Measurements from ENCODE around the gene SDC4. TPM values are rescaled to one million over a fixed set of nuclear protein-coding genes. Genes with fewer than 3 reads are reported as not detected.

The SDC4 gene
- total RNA-seq, 1 experiment from 2014 or later, result 100 TPM

DNA sequence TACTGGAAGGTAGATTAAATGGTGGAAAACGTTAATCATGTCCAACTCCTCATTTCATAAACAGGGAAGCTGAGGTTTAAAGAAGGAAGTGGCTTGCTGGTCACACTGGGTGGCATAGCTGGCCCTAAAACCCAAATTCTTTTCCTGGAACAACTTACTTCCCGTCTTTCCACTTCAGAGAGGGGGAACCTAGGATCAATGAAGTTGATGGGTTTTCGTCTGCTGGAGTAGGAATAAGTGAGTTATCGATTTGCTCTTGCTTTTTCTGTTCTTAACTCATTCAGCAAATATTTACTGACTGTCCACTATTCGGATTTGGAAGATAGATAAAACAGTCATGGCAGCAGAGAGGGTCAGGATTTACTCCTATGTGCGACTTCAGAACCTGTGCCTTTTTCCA is 13.6 kb upstream of the SDC4 start:
- no peaks in the 10 kb centered on the region for H3K9me3 ChIP-seq (ENCODE audit: control insufficient read depth in 1 of 2, insufficient read depth in 1 of 2, low read depth in 1 of 2, low read length in 2 of 2)
- BruUV-seq (replicated peaks), result no TSS peak
- peaks cover 2 to 10% of the 10 kb centered on the region in 2 experiments; a peak in 3 of 4 replicates for H3K36me3 ChIP-seq (ENCODE audit: control insufficient read depth in 1 of 2, insufficient read depth in 2 of 2, low read length in 2 of 2)
- intact Hi-C loops (cut with micrococcal nuclease), result no loop called here
- POLR2A ChIA-PET, result interaction anchor here (0.7 to 5.2 kb wide), 2 partner anchors 14 to 224 kb away, joined by 3 to 55 read pairs; partner anchors contain the start of gene SDC4
- no peak overlapping the region for H3K4me3 ChIP-seq (replicated peaks in 1 of 2; ENCODE audit: low read depth in 1 of 2, low read length in 2 of 2)
- no peak overlapping the region for H3K27ac ChIP-seq (ENCODE audit: low read depth, low read length)
- no peak overlapping the region for H2AFZ ChIP-seq (ENCODE audit: low read depth, low read length, poor library complexity, severe bottlenecking)
- ATAC-seq, result no peak
- H3K79me2 ChIP-seq (ENCODE audit: insufficient read depth, low read length), result peaks cover 25% of the 10 kb centered on the region
- no peaks in the 10 kb centered on the region for H4K20me1 ChIP-seq (ENCODE audit: insufficient read depth)
- no peaks in the 10 kb centered on the region for H3K9me2 ChIP-seq (ENCODE audit: insufficient read depth)
- DNase-seq (ENCODE audit: low read depth, low spot score), result no peak
- CTCF ChIA-PET, result interaction anchor here (1.6 to 4.6 kb wide), 5 partner anchors 12 to 409 kb away, joined by 5 to 55 read pairs (median 10); no protein-coding TSS in a partner anchor
- RAD21 ChIA-PET (ENCODE audit: low non-redundant PET in 1 of 2, low total read pairs in 2 of 2, uncharacterized antibody in 2 of 2, unreplicated experiment in 2 of 2), result interaction anchor here in 1 of 2 experiments (1.1 to 1.2 kb wide), 2 partner anchors 39 to 75 kb away, joined by 3 read pairs; no protein-coding TSS in a partner anchor
- peaks cover 51 to 61% of the 10 kb centered on the region in 2 experiments for H3K4me1 ChIP-seq (ENCODE audit: control insufficient read depth in 1 of 2, insufficient read depth in 2 of 2, low read length in 2 of 2)
- H3K4me2 ChIP-seq (ENCODE audit: low read length), result 0 out of 2 replicates have a peak overlapping the region, but pooled peaks have one; percentile 11
- no peak overlapping the region for H3K9ac ChIP-seq (ENCODE audit: low read length)
- no peaks in the 10 kb centered on the region for H3K27me3 ChIP-seq (ENCODE audit: insufficient read depth, low read length)
- TF ChIP-seq SRF (IDR thresholded peaks at IDR 0.05; ENCODE audit: low read depth) (no peak), ZNF274 (IDR thresholded peaks at IDR 0.05; ENCODE audit: low read depth, low read length) (no peak), EGR1 (IDR thresholded peaks at IDR 0.05; ENCODE audit: low read depth) (no peak), CBX3 (IDR thresholded peaks at IDR 0.05; ENCODE audit: low read depth) (no peak), EZH2phosphoT487 (IDR thresholded peaks at IDR 0.05; ENCODE audit: borderline replicate concordance) (no peak), RAD21 (IDR thresholded peaks at IDR 0.05; ENCODE audit: low read depth) (no peak)
- TF ChIP-seq, protein P1, sequence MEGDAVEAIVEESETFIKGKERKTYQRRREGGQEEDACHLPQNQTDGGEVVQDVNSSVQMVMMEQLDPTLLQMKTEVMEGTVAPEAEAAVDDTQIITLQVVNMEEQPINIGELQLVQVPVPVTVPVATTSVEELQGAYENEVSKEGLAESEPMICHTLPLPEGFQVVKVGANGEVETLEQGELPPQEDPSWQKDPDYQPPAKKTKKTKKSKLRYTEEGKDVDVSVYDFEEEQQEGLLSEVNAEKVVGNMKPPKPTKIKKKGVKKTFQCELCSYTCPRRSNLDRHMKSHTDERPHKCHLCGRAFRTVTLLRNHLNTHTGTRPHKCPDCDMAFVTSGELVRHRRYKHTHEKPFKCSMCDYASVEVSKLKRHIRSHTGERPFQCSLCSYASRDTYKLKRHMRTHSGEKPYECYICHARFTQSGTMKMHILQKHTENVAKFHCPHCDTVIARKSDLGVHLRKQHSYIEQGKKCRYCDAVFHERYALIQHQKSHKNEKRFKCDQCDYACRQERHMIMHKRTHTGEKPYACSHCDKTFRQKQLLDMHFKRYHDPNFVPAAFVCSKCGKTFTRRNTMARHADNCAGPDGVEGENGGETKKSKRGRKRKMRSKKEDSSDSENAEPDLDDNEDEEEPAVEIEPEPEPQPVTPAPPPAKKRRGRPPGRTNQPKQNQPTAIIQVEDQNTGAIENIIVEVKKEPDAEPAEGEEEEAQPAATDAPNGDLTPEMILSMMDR (IDR thresholded peaks at IDR 0.05 in 2 of 3, conservative IDR thresholded peaks at IDR 0.05 in 1 of 3; ENCODE audit: borderline replicate concordance in 1 of 3, insufficient read depth in 1 of 3, low read depth in 2 of 3, low read length in 2 of 3), result no peak
- TF ChIP-seq, protein P2, sequence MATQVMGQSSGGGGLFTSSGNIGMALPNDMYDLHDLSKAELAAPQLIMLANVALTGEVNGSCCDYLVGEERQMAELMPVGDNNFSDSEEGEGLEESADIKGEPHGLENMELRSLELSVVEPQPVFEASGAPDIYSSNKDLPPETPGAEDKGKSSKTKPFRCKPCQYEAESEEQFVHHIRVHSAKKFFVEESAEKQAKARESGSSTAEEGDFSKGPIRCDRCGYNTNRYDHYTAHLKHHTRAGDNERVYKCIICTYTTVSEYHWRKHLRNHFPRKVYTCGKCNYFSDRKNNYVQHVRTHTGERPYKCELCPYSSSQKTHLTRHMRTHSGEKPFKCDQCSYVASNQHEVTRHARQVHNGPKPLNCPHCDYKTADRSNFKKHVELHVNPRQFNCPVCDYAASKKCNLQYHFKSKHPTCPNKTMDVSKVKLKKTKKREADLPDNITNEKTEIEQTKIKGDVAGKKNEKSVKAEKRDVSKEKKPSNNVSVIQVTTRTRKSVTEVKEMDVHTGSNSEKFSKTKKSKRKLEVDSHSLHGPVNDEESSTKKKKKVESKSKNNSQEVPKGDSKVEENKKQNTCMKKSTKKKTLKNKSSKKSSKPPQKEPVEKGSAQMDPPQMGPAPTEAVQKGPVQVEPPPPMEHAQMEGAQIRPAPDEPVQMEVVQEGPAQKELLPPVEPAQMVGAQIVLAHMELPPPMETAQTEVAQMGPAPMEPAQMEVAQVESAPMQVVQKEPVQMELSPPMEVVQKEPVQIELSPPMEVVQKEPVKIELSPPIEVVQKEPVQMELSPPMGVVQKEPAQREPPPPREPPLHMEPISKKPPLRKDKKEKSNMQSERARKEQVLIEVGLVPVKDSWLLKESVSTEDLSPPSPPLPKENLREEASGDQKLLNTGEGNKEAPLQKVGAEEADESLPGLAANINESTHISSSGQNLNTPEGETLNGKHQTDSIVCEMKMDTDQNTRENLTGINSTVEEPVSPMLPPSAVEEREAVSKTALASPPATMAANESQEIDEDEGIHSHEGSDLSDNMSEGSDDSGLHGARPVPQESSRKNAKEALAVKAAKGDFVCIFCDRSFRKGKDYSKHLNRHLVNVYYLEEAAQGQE (IDR thresholded peaks at IDR 0.05; ENCODE audit: low read depth), result no peak

All from HCT116 (cell line).